GM23338 (cell line): ENCODE measurements around the gene VPS37C. TPM values are rescaled to one million over a fixed set of nuclear protein-coding genes. Genes with fewer than 3 reads are reported as not detected.

ENCODE experiments used
- ATAC-seq: fragments of 200-7000 bp; cut with Tn5 transposase; 3 replicates; pipeline ENCODE4 v1.9.1; 2020
- DNase-seq: peaks from one replicate; pipeline ENCODE4 v3.0.0-alpha.2; 2015; ENCODE audit warnings: low spot score
- H2AFZ ChIP-seq: fragments of 200-600 bp; sonication (generic); 2 replicates; pipeline ENCODE4 v1.8.0; 2016; ENCODE audit warnings: antibody characterized with exemption, mild to moderate bottlenecking, moderate library complexity
- H3F3A ChIP-seq: fragments of 200-600 bp; sonication (generic); replicated peaks from 2 replicates; pipeline ENCODE4 v1.8.0; 2017; ENCODE audit warnings: antibody characterized with exemption, mixed run types, low read depth
- H3K27ac ChIP-seq: fragments of 200-600 bp; sonication (generic); 2 replicates; pipeline ENCODE4 v1.6.1; 2016; ENCODE audit warnings: low read depth
- H3K27me3 ChIP-seq: fragments of 200-600 bp; sonication (generic); 2 replicates; pipeline ENCODE4 v1.8.0; 2016; ENCODE audit warnings: mild to moderate bottlenecking, mixed run types, moderate library complexity; ENCODE audit not compliant: insufficient read depth
- H3K36me3 ChIP-seq: fragments of 200-600 bp; sonication (generic); 2 replicates; pipeline ENCODE4 v1.8.0; 2016; ENCODE audit warnings: mild to moderate bottlenecking; ENCODE audit not compliant: insufficient read depth
- H3K4me1 ChIP-seq: fragments of 200-600 bp; sonication (generic); 2 replicates; pipeline ENCODE4 v1.8.0; 2016; ENCODE audit warnings: mild to moderate bottlenecking, moderate library complexity; ENCODE audit not compliant: insufficient read depth
- H3K4me2 ChIP-seq: fragments of 200-600 bp; sonication (generic); 2 replicates; pipeline ENCODE4 v1.7.1; 2017; ENCODE audit warnings: mixed run types
- H3K4me3 ChIP-seq: fragments of 200-600 bp; sonication (generic); 2 replicates; pipeline ENCODE4 v1.6.1; 2016; ENCODE audit warnings: mixed run types
- H3K79me2 ChIP-seq: fragments of 200-600 bp; sonication (generic); replicated peaks from 2 replicates; pipeline ENCODE4 v1.8.0; 2017; ENCODE audit warnings: mild to moderate bottlenecking; ENCODE audit not compliant: insufficient read depth
- H3K9me2 ChIP-seq: fragments of 200-600 bp; sonication (generic); 2 replicates; pipeline ENCODE4 v1.8.0; 2017; ENCODE audit not compliant: insufficient read depth
- H4K20me1 ChIP-seq: fragments of 200-600 bp; sonication (generic); replicated peaks from 2 replicates; pipeline ENCODE4 v1.8.0; 2017; ENCODE audit warnings: mild to moderate bottlenecking; ENCODE audit not compliant: insufficient read depth
- H3K27ac Mint-ChIP-seq: 2 replicates; pipeline ENCODE4 v1.8.0; 2020; ENCODE audit warnings: inconsistent platforms, mild to moderate bottlenecking, moderate library complexity, mixed read lengths
- H3K27me3 Mint-ChIP-seq: 3 replicates; pipeline ENCODE4 v1.8.0; 2022; ENCODE audit warnings: low read depth, mild to moderate bottlenecking, moderate library complexity, mixed read lengths, inconsistent platforms; ENCODE audit not compliant: insufficient read depth, poor library complexity
- H3K36me3 Mint-ChIP-seq: 3 replicates; pipeline ENCODE4 v1.8.0; 2021; ENCODE audit warnings: low read depth, mild to moderate bottlenecking, inconsistent platforms, moderate library complexity, mixed read lengths
- H3K4me1 Mint-ChIP-seq: 3 replicates; pipeline ENCODE4 v1.8.0; 2020; ENCODE audit warnings: mild to moderate bottlenecking, inconsistent platforms, mixed read lengths
- H3K4me3 Mint-ChIP-seq: 3 replicates; pipeline ENCODE4 v1.8.0; 2021; ENCODE audit warnings: moderate library complexity, mild to moderate bottlenecking, inconsistent platforms, mixed read lengths
- H3K9me3 Mint-ChIP-seq: 3 replicates; pipeline ENCODE4 v1.8.0; 2020; ENCODE audit warnings: moderate library complexity, mild to moderate bottlenecking, inconsistent platforms, mixed read lengths
- CREB1 ChIP-seq: fragments of 250-450 bp; sonication (Bioruptor Pico); IDR thresholded peaks from 2 replicates; pipeline ENCODE4 v1.5.0; 2020; ENCODE audit warnings: low read depth, mild to moderate bottlenecking, moderate library complexity
- EZH2phosphoT487 ChIP-seq: fragments of 200-600 bp; sonication (generic); IDR thresholded peaks from one replicate; pipeline ENCODE4 v1.8.1; 2018; ENCODE audit warnings: antibody characterized with exemption; ENCODE audit not compliant: unreplicated experiment
- NANOG ChIP-seq: IDR thresholded peaks from 2 replicates; pipeline ENCODE4 v1.6.1; 2016; ENCODE audit warnings: antibody characterized with exemption, borderline replicate concordance
- STAT1 ChIP-seq: IDR thresholded peaks from one replicate; pipeline ENCODE4 v1.6.1; 2016; ENCODE audit warnings: antibody characterized with exemption; ENCODE audit not compliant: unreplicated experiment
- ZNF114 ChIP-seq: fragments of 250-450 bp; sonication (Bioruptor Pico); IDR thresholded peaks from 2 replicates; pipeline ENCODE4 v1.5.0; 2020; ENCODE audit warnings: mild to moderate bottlenecking, moderate library complexity
- ZNF331 ChIP-seq: fragments of 250-450 bp; sonication (Bioruptor Pico); IDR thresholded peaks from 2 replicates; pipeline ENCODE4 v1.5.0; 2020; ENCODE audit warnings: low read depth, mild to moderate bottlenecking, moderate library complexity
- polyA plus RNA-seq: library from polyadenylated mRNA; unstranded; fragments of >200 nt; fragmentation: Nextera tagmentation; extraction: Ambion mirVana; gene quantifications from 2 replicates; pipeline ENCODE4 v1.2.1, GENCODE V29; 2016
- total RNA-seq: library from RNA; depleted of rRNA; stranded (reverse); fragments of >200 nt; shearing (Covaris generic); gene quantifications from 2 replicates; pipeline ENCODE4 v1.2.3, GENCODE V29; 2014
- TF ChIP-seq, protein P1 (sequence below): fragments of 250-450 bp; sonication (Bioruptor Pico); IDR thresholded peaks from 2 replicates; pipeline ENCODE4 v1.5.0; 2020; ENCODE audit warnings: mild to moderate bottlenecking, moderate library complexity
- TF ChIP-seq, protein P2 (sequence below): IDR thresholded peaks from 2 replicates; pipeline ENCODE4 v1.6.1; 2016; ENCODE audit warnings: antibody characterized with exemption

The VPS37C gene
- total and polyA plus RNA-seq, 2 experiments from 2014 or later: 8.8 to 19.4 TPM

DNA sequence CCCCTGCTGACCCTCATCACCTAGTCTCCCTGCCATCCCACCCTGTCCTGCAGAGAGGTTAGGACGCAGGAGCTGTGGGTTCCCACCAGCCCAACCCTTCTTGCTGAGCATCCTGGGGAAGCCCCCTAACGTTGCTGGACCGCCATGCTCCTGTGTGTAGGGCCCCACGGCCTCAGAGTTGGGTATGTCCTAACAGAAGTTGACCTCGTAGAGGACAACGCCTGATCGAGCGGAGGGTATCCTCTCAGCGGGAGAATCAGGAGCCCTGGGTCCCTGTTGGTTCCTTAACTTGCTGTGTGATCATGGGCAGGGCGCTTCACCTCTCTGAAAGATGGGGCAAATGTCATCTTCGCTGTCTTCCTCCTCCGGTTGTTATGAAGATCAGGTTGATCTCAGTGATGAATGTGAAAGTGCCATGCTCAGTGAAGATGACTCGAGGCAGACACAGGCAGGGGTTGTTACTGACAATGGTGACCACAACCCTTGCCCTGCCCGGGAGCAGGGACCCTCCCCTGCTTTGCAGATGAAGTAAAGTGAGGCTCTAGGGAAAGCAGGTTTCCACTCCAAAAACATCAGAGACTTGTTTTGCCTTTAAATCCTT, 78.2 kb downstream of the VPS37C start:
- H4K20me1 ChIP-seq: no peaks in the 10 kb centered on the region
- H3K4me3 ChIP-seq: no peak overlapping the region
- H3K36me3 ChIP-seq: no peaks in the 10 kb centered on the region
- no peak overlapping the region for H2AFZ ChIP-seq
- no peaks in the 10 kb centered on the region for H3K27me3 ChIP-seq
- no peaks in the 10 kb centered on the region for H3K9me3 Mint-ChIP-seq
- no peak for ATAC-seq
- H3K9me2 ChIP-seq: no peaks in the 10 kb centered on the region
- H3F3A ChIP-seq: no peaks in the 10 kb centered on the region
- H3K27ac Mint-ChIP-seq: no peak overlapping the region
- TF ChIP-seq STAT1: no peak
- TF ChIP-seq, protein P1, sequence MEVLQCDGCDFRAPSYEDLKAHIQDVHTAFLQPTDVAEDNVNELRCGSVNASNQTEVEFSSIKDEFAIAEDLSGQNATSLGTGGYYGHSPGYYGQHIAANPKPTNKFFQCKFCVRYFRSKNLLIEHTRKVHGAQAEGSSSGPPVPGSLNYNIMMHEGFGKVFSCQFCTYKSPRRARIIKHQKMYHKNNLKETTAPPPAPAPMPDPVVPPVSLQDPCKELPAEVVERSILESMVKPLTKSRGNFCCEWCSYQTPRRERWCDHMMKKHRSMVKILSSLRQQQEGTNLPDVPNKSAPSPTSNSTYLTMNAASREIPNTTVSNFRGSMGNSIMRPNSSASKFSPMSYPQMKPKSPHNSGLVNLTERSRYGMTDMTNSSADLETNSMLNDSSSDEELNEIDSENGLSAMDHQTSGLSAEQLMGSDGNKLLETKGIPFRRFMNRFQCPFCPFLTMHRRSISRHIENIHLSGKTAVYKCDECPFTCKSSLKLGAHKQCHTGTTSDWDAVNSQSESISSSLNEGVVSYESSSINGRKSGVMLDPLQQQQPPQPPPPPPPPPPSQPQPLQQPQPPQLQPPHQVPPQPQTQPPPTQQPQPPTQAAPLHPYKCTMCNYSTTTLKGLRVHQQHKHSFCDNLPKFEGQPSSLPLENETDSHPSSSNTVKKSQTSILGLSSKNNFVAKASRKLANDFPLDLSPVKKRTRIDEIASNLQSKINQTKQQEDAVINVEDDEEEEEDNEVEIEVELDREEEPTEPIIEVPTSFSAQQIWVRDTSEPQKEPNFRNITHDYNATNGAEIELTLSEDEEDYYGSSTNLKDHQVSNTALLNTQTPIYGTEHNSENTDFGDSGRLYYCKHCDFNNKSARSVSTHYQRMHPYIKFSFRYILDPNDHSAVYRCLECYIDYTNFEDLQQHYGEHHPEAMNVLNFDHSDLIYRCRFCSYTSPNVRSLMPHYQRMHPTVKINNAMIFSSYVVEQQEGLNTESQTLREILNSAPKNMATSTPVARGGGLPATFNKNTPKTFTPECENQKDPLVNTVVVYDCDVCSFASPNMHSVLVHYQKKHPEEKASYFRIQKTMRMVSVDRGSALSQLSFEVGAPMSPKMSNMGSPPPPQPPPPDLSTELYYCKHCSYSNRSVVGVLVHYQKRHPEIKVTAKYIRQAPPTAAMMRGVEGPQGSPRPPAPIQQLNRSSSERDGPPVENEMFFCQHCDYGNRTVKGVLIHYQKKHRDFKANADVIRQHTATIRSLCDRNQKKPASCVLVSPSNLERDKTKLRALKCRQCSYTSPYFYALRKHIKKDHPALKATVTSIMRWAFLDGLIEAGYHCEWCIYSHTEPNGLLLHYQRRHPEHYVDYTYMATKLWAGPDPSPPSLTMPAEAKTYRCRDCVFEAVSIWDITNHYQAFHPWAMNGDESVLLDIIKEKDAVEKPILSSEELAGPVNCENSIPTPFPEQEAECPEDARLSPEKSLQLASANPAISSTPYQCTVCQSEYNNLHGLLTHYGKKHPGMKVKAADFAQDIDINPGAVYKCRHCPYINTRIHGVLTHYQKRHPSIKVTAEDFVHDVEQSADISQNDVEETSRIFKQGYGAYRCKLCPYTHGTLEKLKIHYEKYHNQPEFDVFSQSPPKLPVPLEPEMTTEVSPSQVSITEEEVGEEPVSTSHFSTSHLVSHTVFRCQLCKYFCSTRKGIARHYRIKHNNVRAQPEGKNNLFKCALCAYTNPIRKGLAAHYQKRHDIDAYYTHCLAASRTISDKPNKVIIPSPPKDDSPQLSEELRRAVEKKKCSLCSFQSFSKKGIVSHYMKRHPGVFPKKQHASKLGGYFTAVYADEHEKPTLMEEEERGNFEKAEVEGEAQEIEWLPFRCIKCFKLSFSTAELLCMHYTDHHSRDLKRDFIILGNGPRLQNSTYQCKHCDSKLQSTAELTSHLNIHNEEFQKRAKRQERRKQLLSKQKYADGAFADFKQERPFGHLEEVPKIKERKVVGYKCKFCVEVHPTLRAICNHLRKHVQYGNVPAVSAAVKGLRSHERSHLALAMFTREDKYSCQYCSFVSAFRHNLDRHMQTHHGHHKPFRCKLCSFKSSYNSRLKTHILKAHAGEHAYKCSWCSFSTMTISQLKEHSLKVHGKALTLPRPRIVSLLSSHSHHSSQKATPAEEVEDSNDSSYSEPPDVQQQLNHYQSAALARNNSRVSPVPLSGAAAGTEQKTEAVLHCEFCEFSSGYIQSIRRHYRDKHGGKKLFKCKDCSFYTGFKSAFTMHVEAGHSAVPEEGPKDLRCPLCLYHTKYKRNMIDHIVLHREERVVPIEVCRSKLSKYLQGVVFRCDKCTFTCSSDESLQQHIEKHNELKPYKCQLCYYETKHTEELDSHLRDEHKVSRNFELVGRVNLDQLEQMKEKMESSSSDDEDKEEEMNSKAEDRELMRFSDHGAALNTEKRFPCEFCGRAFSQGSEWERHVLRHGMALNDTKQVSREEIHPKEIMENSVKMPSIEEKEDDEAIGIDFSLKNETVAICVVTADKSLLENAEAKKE (CRISPR knock-in tag): no peak
- no peak for TF ChIP-seq ZNF331 (CRISPR knock-in tag)
- no peak for TF ChIP-seq EZH2phosphoT487
- H3K27ac ChIP-seq: no peak overlapping the region
- no peaks in the 10 kb centered on the region for H3K36me3 Mint-ChIP-seq
- DNase-seq: no peak
- no peaks in the 10 kb centered on the region for H3K4me1 ChIP-seq
- H3K27me3 Mint-ChIP-seq: no peaks in the 10 kb centered on the region
- H3K4me1 Mint-ChIP-seq: no peaks in the 10 kb centered on the region
- no peak overlapping the region for H3K4me3 Mint-ChIP-seq
- no peaks in the 10 kb centered on the region for H3K79me2 ChIP-seq
- H3K4me2 ChIP-seq: no peak overlapping the region

DNA sequence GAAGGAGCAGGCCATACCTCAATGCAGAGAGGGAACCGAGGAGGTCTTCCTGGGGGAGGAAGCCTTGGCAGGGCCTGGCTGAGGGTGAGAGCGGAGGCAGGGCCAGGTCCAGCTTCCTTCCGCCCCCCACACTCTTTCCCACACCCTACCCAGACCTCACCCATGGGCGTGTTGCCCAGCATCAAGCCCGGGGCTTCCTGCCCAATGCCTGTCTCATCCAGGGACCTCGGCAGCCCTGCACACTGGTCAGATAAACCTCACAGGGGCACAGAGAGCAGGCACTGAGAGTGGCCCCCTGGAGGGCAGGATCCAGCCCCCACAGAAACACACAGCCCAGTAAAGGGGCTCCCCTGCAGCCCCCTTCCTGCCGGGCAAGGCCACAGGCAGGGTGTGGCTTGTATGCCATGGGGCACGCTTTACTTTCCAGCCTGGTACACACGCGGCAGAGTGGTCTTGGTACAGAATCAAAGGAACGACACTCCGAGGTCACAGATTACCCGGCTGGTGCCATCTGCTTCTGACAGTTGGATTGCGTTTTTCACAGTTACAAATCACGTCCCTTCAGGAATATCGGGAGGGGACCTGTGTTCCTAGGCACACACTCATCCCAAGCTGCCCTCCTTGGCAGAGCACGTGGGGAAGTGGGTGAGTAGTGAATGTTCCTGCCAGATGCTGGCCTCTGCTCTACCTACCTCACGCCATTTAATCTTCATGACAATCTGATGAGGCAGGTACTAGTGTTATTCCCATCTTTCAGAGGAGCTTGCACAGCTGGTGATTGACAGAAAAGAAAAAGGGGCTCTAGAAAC, 79.0 kb downstream of the VPS37C start:
- no peak overlapping the region for H3K4me2 ChIP-seq
- ATAC-seq: no peak
- Mint-ChIP-seq H3K4me1 (no peaks in the 10 kb centered on the region), H3K27me3 (no peaks in the 10 kb centered on the region), H3K36me3 (no peaks in the 10 kb centered on the region), H3K27ac (no peak overlapping the region), H3K4me3 (no peak overlapping the region), H3K9me3 (no peaks in the 10 kb centered on the region)
- no peaks in the 10 kb centered on the region for H3F3A ChIP-seq
- no peaks in the 10 kb centered on the region for H3K27me3 ChIP-seq
- no peaks in the 10 kb centered on the region for H3K4me1 ChIP-seq
- no peak overlapping the region for H2AFZ ChIP-seq
- H3K79me2 ChIP-seq: no peaks in the 10 kb centered on the region
- H3K36me3 ChIP-seq: no peaks in the 10 kb centered on the region
- H3K27ac ChIP-seq: no peak overlapping the region
- DNase-seq: no peak
- H4K20me1 ChIP-seq: no peaks in the 10 kb centered on the region
- no peaks in the 10 kb centered on the region for H3K9me2 ChIP-seq
- H3K4me3 ChIP-seq: no peak overlapping the region
- TF ChIP-seq CREB1 (CRISPR knock-in tag) (no peak), ZNF331 (CRISPR knock-in tag) (no peak), NANOG (no peak), ZNF114 (CRISPR knock-in tag) (no peak)
- TF ChIP-seq, protein P2, sequence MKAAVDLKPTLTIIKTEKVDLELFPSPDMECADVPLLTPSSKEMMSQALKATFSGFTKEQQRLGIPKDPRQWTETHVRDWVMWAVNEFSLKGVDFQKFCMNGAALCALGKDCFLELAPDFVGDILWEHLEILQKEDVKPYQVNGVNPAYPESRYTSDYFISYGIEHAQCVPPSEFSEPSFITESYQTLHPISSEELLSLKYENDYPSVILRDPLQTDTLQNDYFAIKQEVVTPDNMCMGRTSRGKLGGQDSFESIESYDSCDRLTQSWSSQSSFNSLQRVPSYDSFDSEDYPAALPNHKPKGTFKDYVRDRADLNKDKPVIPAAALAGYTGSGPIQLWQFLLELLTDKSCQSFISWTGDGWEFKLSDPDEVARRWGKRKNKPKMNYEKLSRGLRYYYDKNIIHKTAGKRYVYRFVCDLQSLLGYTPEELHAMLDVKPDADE: no peak
